Neural cell (in vitro differentiated cells): ENCODE results near the gene LIF.

ENCODE experiments used
- EP300 ChIP-seq: fragments of 450-650 bp; conservative IDR thresholded peaks from 2 replicates; pipeline ENCODE4 v1.6.1; 2014; ENCODE audit warnings: antibody characterized with exemption, mild to moderate bottlenecking, moderate library complexity; ENCODE audit not compliant: poor library complexity, severe bottlenecking
- EZH2 ChIP-seq: fragments of 200-600, 300-800 bp; shearing (Covaris generic), sonication (generic); IDR thresholded peaks from 2 replicates; pipeline ENCODE4 v1.6.1; 2014; ENCODE audit warnings: antibody characterized with exemption, low read length, borderline replicate concordance, mild to moderate bottlenecking; ENCODE audit not compliant: insufficient read depth, poor library complexity, severe bottlenecking
- MXI1 ChIP-seq: fragments of 450-650 bp; conservative IDR thresholded peaks from 2 replicates; pipeline ENCODE4 v1.6.1; 2014; ENCODE audit warnings: antibody characterized with exemption, mild to moderate bottlenecking; ENCODE audit not compliant: poor library complexity, severe bottlenecking
- POLR2AphosphoS5 ChIP-seq: IDR thresholded peaks from 2 replicates; pipeline ENCODE4 v1.6.1; 2012
- RAD21 ChIP-seq: fragments of 450-650 bp; conservative IDR thresholded peaks from 2 replicates; pipeline ENCODE4 v1.6.1; 2014; ENCODE audit warnings: antibody characterized with exemption, mild to moderate bottlenecking, moderate library complexity
- REST ChIP-seq: IDR thresholded peaks from 2 replicates; pipeline ENCODE4 v1.6.1; 2012; ENCODE audit warnings: borderline replicate concordance
- SMC3 ChIP-seq: fragments of 450-650 bp; conservative IDR thresholded peaks from 2 replicates; pipeline ENCODE4 v1.6.1; 2014; ENCODE audit warnings: antibody characterized with exemption, mild to moderate bottlenecking, moderate library complexity; ENCODE audit not compliant: poor library complexity
- TAF1 ChIP-seq: IDR thresholded peaks from 2 replicates; pipeline ENCODE4 v1.6.1; 2012; ENCODE audit warnings: low read depth
- TF ChIP-seq, protein P1 (sequence below): fragments of 450-650 bp; IDR thresholded peaks from 2 replicates; pipeline ENCODE4 v1.5.1; 2014; ENCODE audit warnings: antibody characterized with exemption, mild to moderate bottlenecking, moderate library complexity; ENCODE audit not compliant: poor library complexity, severe bottlenecking

DNA sequence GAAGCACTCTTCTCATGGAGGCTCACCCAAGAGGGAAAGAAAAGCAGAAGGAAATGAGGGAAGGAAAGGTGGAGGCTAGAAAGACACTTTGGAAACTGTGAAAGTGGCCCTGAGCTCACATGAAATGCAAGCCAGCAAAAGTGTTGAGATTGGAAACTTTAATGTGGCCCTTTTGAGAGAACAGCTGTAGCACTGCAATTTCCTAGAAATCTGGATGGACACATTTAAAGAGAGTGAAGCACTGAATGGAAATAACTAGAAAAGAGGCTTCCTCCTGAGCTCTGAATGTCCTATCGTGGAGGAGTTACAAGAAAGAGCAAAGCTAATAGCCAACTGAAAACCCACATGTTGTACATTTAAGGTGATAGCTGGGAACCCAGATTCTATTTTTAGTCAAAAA, 56.0 kb downstream of the LIF start:
- TF ChIP-seq EZH2 (no peak), MXI1 (no peak), RAD21 (no peak), TAF1 (no peak), POLR2AphosphoS5 (no peak), EP300 (no peak), SMC3 (no peak), REST (no peak)
- TF ChIP-seq, protein P1, sequence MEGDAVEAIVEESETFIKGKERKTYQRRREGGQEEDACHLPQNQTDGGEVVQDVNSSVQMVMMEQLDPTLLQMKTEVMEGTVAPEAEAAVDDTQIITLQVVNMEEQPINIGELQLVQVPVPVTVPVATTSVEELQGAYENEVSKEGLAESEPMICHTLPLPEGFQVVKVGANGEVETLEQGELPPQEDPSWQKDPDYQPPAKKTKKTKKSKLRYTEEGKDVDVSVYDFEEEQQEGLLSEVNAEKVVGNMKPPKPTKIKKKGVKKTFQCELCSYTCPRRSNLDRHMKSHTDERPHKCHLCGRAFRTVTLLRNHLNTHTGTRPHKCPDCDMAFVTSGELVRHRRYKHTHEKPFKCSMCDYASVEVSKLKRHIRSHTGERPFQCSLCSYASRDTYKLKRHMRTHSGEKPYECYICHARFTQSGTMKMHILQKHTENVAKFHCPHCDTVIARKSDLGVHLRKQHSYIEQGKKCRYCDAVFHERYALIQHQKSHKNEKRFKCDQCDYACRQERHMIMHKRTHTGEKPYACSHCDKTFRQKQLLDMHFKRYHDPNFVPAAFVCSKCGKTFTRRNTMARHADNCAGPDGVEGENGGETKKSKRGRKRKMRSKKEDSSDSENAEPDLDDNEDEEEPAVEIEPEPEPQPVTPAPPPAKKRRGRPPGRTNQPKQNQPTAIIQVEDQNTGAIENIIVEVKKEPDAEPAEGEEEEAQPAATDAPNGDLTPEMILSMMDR, result no peak
